Keratinocyte (primary cell): Measurements from ENCODE around the gene RNF39. TPM values are rescaled to one million over a fixed set of nuclear protein-coding genes. Genes with fewer than 3 reads are reported as not detected.

Experiments used
- DNase-seq: peaks from one replicate; pipeline ENCODE4 v3.0.0-alpha.2; 2011; ENCODE audit warnings: low read depth, missing footprints, low spot score
- FAIRE-seq: peaks from 2 replicates; lab custom pipeline; 2011; peaks lifted over from hg19 to GRCh38; lab: Jason Lieb, UNC
- H2AFZ ChIP-seq: 2 replicates; pipeline ENCODE4 v1.6.0; 2012; ENCODE audit warnings: low read length, control low read depth, inconsistent platforms; ENCODE audit not compliant: control insufficient read depth
- H3K27ac ChIP-seq: 2 replicates; pipeline ENCODE4 v1.5.1; 2011; ENCODE audit warnings: low read length; ENCODE audit not compliant: control insufficient read depth, insufficient read depth
- H3K27me3 ChIP-seq: 3 replicates; pipeline ENCODE4 v1.6.0; 2011; ENCODE audit warnings: low read length; ENCODE audit not compliant: control insufficient read depth, insufficient read depth; ENCODE audit errors: extremely low read depth
- H3K36me3 ChIP-seq, 2 experiments: 2 replicates in 1 of 2; 3 replicates in 1 of 2; pipeline ENCODE4 v1.5.1; 2011; ENCODE audit warnings: low read length in 2 of 2, mild to moderate bottlenecking in 1 of 2; ENCODE audit not compliant: control insufficient read depth in 2 of 2, insufficient read depth in 2 of 2; ENCODE audit errors: extremely low read depth in 1 of 2
- H3K4me1 ChIP-seq: 3 replicates; pipeline ENCODE4 v1.5.1; 2011; ENCODE audit warnings: low read length; ENCODE audit not compliant: control insufficient read depth, insufficient read depth; ENCODE audit errors: extremely low read depth
- H3K4me2 ChIP-seq: 3 replicates; pipeline ENCODE4 v1.6.0; 2011; ENCODE audit warnings: low read depth, low read length; ENCODE audit not compliant: control insufficient read depth, insufficient read depth; ENCODE audit errors: extremely low read depth
- H3K4me3 ChIP-seq, 3 experiments: fragments of 200-600 bp in 1 of 3; sonication (generic) in 1 of 3; 2 replicates in 2 of 3; 3 replicates in 1 of 3; pipeline ENCODE4 v1.5.1; 2011 to 2016; ENCODE audit warnings: low read length in 3 of 3, mild to moderate bottlenecking in 3 of 3, control low read depth in 2 of 3, inconsistent platforms in 1 of 3, low read depth in 1 of 3, mixed read lengths in 1 of 3, mixed run types in 1 of 3, moderate library complexity in 1 of 3; ENCODE audit not compliant: control insufficient read depth in 2 of 3, insufficient read depth in 2 of 3; ENCODE audit errors: extremely low read depth in 1 of 3
- H3K79me2 ChIP-seq: 2 replicates; pipeline ENCODE4 v1.6.0; 2012; ENCODE audit warnings: low read length; ENCODE audit not compliant: control insufficient read depth, insufficient read depth
- H3K9ac ChIP-seq: 3 replicates; pipeline ENCODE4 v1.6.0; 2011; ENCODE audit warnings: low read length; ENCODE audit not compliant: control insufficient read depth, insufficient read depth; ENCODE audit errors: extremely low read depth
- H3K9me1 ChIP-seq: 3 replicates; pipeline ENCODE4 v1.6.0; 2011; ENCODE audit warnings: low read length; ENCODE audit not compliant: control insufficient read depth, insufficient read depth; ENCODE audit errors: extremely low read depth
- H3K9me3 ChIP-seq: 2 replicates; pipeline ENCODE4 v1.5.1; 2012; ENCODE audit warnings: low read depth, low read length; ENCODE audit not compliant: control insufficient read depth
- H4K20me1 ChIP-seq: 3 replicates; pipeline ENCODE4 v1.6.0; 2011; ENCODE audit warnings: low read length; ENCODE audit not compliant: control insufficient read depth, insufficient read depth; ENCODE audit errors: extremely low read depth
- EZH2 ChIP-seq: IDR thresholded peaks from one replicate; pipeline ENCODE4 v1.6.1; 2012; ENCODE audit warnings: inconsistent platforms, mild to moderate bottlenecking, low read length, moderate library complexity
- dilution Hi-C: fragments of 300-500 bp; cut with MboI; formaldehyde crosslinking; loops from one replicate; pipeline ENCODE4 v1.7.0; 2020; ENCODE audit warnings: low sequenced_read_pairs; ENCODE audit not compliant: extremely low pct_ligation_motif_present
- polyA plus RNA-seq, 5 experiments: library from polyadenylated mRNA; depleted of rRNA in 3 of 5; stranded (reverse) in 3 of 5; stranded (forward) in 1 of 5; unstranded in 1 of 5; fragments of >200 nt; gene quantifications; 1 replicate in 1 of 5; 2 replicates in 3 of 5; 3 replicates in 1 of 5; pipeline versions ENCODE4 v1.2.1 to v1.2.3, GENCODE V29; 2011 to 2012; ENCODE audit warnings: missing spikeins in 2 of 5, low read depth in 1 of 5, low replicate concordance in 1 of 5
- TF ChIP-seq, protein P1 (sequence below), 3 experiments: IDR thresholded peaks in 1 of 3; conservative IDR thresholded peaks in 1 of 3; optimal IDR thresholded peaks in 1 of 3; 2 replicates in 2 of 3; 3 replicates in 1 of 3; pipeline versions ENCODE3 to v1.5.1; 2011; ENCODE audit warnings: low read length in 3 of 3, mild to moderate bottlenecking in 3 of 3, moderate library complexity in 2 of 3, control low read depth in 1 of 3, inconsistent platforms in 1 of 3; ENCODE audit not compliant: insufficient read depth in 2 of 3; ENCODE audit errors: extremely low read depth in 1 of 3

Gene RNF39
- polyA plus RNA-seq, 1 donor (not counting 4 experiments of a cell fraction or from before 2014, with no cell fraction given) = 4.4 TPM

- no peak overlapping the region for H3K9ac ChIP-seq
- no peaks in the 10 kb centered on the region for H3K79me2 ChIP-seq
- no peak for FAIRE-seq
- no peak overlapping the region for H3K27ac ChIP-seq
- H3K4me2 ChIP-seq = no peak overlapping the region
- no peak for DNase-seq
- no peaks in the 10 kb centered on the region for H3K4me1 ChIP-seq
- no peaks in the 10 kb centered on the region for H3K9me3 ChIP-seq
- peaks cover 43% of the 10 kb centered on the region for H3K27me3 ChIP-seq
- no peaks in the 10 kb centered on the region for H4K20me1 ChIP-seq
- TF ChIP-seq, protein P1, sequence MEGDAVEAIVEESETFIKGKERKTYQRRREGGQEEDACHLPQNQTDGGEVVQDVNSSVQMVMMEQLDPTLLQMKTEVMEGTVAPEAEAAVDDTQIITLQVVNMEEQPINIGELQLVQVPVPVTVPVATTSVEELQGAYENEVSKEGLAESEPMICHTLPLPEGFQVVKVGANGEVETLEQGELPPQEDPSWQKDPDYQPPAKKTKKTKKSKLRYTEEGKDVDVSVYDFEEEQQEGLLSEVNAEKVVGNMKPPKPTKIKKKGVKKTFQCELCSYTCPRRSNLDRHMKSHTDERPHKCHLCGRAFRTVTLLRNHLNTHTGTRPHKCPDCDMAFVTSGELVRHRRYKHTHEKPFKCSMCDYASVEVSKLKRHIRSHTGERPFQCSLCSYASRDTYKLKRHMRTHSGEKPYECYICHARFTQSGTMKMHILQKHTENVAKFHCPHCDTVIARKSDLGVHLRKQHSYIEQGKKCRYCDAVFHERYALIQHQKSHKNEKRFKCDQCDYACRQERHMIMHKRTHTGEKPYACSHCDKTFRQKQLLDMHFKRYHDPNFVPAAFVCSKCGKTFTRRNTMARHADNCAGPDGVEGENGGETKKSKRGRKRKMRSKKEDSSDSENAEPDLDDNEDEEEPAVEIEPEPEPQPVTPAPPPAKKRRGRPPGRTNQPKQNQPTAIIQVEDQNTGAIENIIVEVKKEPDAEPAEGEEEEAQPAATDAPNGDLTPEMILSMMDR (optimal IDR thresholded peaks at IDR 0.05 in 1 of 3, IDR thresholded peaks at IDR 0.05 in 1 of 3, conservative IDR thresholded peaks at IDR 0.05 in 1 of 3; ENCODE audit: extremely low read depth in 1 of 3, insufficient read depth in 2 of 3, low read length in 3 of 3) = no peak
- no peak for TF ChIP-seq EZH2
- H2AFZ ChIP-seq = no peak overlapping the region
- no peak overlapping the region for H3K4me3 ChIP-seq
- no peaks in the 10 kb centered on the region for H3K9me1 ChIP-seq
- dilution Hi-C loops = no loop called here
- H3K36me3 ChIP-seq = no peaks in the 10 kb centered on the region
These were observed 35.8 kb upstream of the RNF39 start for GRCh38 chr6:30111266-30111856.

DNA sequence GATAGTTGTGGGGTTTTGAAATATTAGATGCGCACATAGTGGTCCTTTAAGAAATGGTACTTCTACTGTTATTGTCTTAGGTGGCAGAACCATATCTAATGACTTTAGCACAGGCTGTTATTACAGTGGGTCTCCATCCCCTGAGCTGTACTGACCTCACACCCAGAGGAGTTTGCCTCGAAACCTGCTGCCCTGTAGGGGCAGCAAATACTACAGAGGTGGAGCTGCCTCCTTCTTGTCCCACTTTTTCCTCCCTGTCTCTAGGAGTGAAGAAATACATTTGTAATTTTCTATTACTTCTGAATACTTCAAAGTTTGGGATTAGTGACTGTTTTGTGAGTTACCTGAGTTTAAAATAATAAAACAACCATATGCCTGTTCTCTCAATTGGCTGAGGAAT is 29.1 kb upstream of the RNF39 start:
- DNase-seq = no peak
- Histone ChIP-seq H3K4me3 (no peak overlapping the region), H2AFZ (no peak overlapping the region), H3K9ac (no peak overlapping the region), H3K4me2 (no peak overlapping the region), H3K27me3 (no peaks in the 10 kb centered on the region), H4K20me1 (no peaks in the 10 kb centered on the region), H3K27ac (no peak overlapping the region), H3K79me2 (no peaks in the 10 kb centered on the region), H3K9me1 (no peaks in the 10 kb centered on the region), H3K4me1 (peaks cover 34% of the 10 kb centered on the region), H3K9me3 (no peaks in the 10 kb centered on the region), H3K36me3 (no peaks in the 10 kb centered on the region)
- dilution Hi-C loops = no loop called here
- no peak for FAIRE-seq
- TF ChIP-seq, protein P1 (optimal IDR thresholded peaks at IDR 0.05 in 1 of 3, IDR thresholded peaks at IDR 0.05 in 1 of 3, conservative IDR thresholded peaks at IDR 0.05 in 1 of 3; ENCODE audit: extremely low read depth in 1 of 3, insufficient read depth in 2 of 3, low read length in 3 of 3) = no peak
- no peak for TF ChIP-seq EZH2
